ENCODE results near the gene TGFBR3.

GRCh38 chr1:91803123-91803522 lies 82.8 kb downstream of the TGFBR3 start:
- no peak for TF ChIP-seq POLR2A (IDR thresholded peaks at IDR 0.05; ENCODE audit: insufficient read depth in 1 of 2, low read depth in 2 of 2, low read length in 2 of 2)
- no peak for TF ChIP-seq CC2D1A (CRISPR knock-in tag; IDR thresholded peaks at IDR 0.05)
- TF ChIP-seq, protein P1, sequence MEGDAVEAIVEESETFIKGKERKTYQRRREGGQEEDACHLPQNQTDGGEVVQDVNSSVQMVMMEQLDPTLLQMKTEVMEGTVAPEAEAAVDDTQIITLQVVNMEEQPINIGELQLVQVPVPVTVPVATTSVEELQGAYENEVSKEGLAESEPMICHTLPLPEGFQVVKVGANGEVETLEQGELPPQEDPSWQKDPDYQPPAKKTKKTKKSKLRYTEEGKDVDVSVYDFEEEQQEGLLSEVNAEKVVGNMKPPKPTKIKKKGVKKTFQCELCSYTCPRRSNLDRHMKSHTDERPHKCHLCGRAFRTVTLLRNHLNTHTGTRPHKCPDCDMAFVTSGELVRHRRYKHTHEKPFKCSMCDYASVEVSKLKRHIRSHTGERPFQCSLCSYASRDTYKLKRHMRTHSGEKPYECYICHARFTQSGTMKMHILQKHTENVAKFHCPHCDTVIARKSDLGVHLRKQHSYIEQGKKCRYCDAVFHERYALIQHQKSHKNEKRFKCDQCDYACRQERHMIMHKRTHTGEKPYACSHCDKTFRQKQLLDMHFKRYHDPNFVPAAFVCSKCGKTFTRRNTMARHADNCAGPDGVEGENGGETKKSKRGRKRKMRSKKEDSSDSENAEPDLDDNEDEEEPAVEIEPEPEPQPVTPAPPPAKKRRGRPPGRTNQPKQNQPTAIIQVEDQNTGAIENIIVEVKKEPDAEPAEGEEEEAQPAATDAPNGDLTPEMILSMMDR (CRISPR knock-in tag; IDR thresholded peaks at IDR 0.05): no peak
